Measurements from ENCODE around the gene EEF2.
"Not testable (repeated sequence)": the region's sequence is repeated elsewhere in the genome, so short reads cannot be mapped to it uniquely, and the experiment has no call there.

EEF2 gene

GRCh38 chr19:3944018-3944721, 41.1 kb downstream of the EEF2 start:
- no peak for DNase-seq (ENCODE audit: low read depth)

- no peak for DNase-seq (ENCODE audit: low read depth)
Measured at GRCh38 chr19:3942790-3943409, 42.4 kb downstream of the EEF2 start.

- DNase-seq (ENCODE audit: low read depth): not testable (repeated sequence)
Measured at GRCh38 chr19:3938300-3938950, 46.8 kb downstream of the EEF2 start.

- no peak for DNase-seq (ENCODE audit: low read depth)
Measured at GRCh38 chr19:3936506-3937442, 48.5 kb downstream of the EEF2 start.

- DNase-seq (ENCODE audit: low read depth): no peak
Measured at GRCh38 chr19:3932931-3933810, 52.1 kb downstream of the EEF2 start, which contains the start of gene NMRK2. TSS of gene NMRK2 (plus strand) at chr19:3933069. CDS start at chr19:3933672, 603 bp downstream.

GRCh38 chr19:3931041-3931440, 54.2 kb downstream of the EEF2 start:
- DNase-seq (ENCODE audit: low read depth): no peak
